Measurements from ENCODE around the gene CD244. TPM values are rescaled to one million over a fixed set of nuclear protein-coding genes. Genes with fewer than 3 reads are reported as not detected.

The CD244 gene
- polyA plus RNA-seq, 1 donor from 2014 or later = not detected

DNA sequence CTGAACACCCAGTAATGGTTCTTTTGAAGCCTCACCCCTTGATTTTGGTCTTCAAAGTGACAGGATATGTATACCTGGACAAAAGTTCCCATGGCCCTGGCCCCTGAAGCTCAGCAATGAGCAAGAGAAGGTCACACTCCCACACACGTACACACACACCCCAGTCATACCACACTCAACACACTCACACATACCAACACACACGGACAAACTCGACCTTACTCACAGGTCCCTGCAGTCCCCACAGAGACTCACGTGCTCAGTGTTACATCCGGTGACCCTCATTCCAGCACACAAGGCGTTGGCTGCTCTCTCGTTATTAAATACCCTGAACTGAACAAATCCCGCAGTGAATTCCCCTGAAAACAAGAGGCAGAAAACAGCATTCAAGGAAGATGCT is 16.4 kb upstream of the CD244 start:
- no peak overlapping the region for H3K4me3 ChIP-seq (ENCODE audit: low read length)
- H4K20me1 ChIP-seq (ENCODE audit: insufficient read depth) = no peaks in the 10 kb centered on the region
- no peaks in the 10 kb centered on the region for H3K9me2 ChIP-seq (ENCODE audit: insufficient read depth, low read length)
- H2AFZ ChIP-seq (ENCODE audit: low read depth, low read length) = no peak overlapping the region
- H3K9me3 ChIP-seq (ENCODE audit: low read length) = no peaks in the 10 kb centered on the region
- H3F3A ChIP-seq (ENCODE audit: insufficient read depth, low read length, poor library complexity, severe bottlenecking) = no peaks in the 10 kb centered on the region
- H3K9ac ChIP-seq (ENCODE audit: low read length) = no peak overlapping the region
- H3K36me3 ChIP-seq (ENCODE audit: insufficient read depth, low read length) = no peaks in the 10 kb centered on the region
- no peaks in the 10 kb centered on the region for H3K79me2 ChIP-seq (replicated peaks; ENCODE audit: insufficient read depth, low read length)
- no peak for TF ChIP-seq POLR2AphosphoS5 (IDR thresholded peaks at IDR 0.05)
- H3K27ac ChIP-seq (ENCODE audit: low read length) = no peak overlapping the region
- H3K4me2 ChIP-seq (ENCODE audit: low read length) = no peak overlapping the region
- no peaks in the 10 kb centered on the region for H3K27me3 ChIP-seq (ENCODE audit: insufficient read depth, low read depth, low read length)

DNA sequence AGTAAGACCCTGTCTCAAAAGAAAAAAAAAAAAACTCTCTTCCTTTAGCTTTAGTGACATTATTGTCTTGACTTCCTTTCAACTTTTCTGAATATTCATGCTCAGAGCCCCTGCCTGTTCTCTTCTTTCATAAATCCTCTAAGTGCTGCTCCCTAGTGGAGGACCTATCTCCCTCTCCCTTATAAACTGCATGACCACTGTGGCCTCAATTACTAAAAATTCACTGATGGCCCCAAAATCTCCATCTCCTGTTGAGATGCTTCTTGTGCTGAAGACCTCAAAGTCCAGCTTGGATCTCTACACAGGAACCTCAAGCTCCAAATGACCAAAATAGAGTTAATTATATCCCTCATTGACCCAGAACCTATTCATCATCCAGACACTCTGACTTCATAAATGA is 14.5 kb upstream of the CD244 start:
- no peak overlapping the region for H3K9ac ChIP-seq (ENCODE audit: low read length)
- no peaks in the 10 kb centered on the region for H3K79me2 ChIP-seq (replicated peaks; ENCODE audit: insufficient read depth, low read length)
- no peaks in the 10 kb centered on the region for H3K9me2 ChIP-seq (ENCODE audit: insufficient read depth, low read length)
- H3F3A ChIP-seq (ENCODE audit: insufficient read depth, low read length, poor library complexity, severe bottlenecking) = no peaks in the 10 kb centered on the region
- no peaks in the 10 kb centered on the region for H3K36me3 ChIP-seq (ENCODE audit: insufficient read depth, low read length)
- TF ChIP-seq MXI1 (conservative IDR thresholded peaks at IDR 0.05; ENCODE audit: poor library complexity, severe bottlenecking) (no peak), POLR2AphosphoS5 (IDR thresholded peaks at IDR 0.05) (no peak), RAD21 (conservative IDR thresholded peaks at IDR 0.05) (no peak), SMC3 (conservative IDR thresholded peaks at IDR 0.05; ENCODE audit: poor library complexity) (no peak), EP300 (conservative IDR thresholded peaks at IDR 0.05; ENCODE audit: poor library complexity, severe bottlenecking) (no peak), TAF1 (IDR thresholded peaks at IDR 0.05; ENCODE audit: low read depth) (no peak), EZH2 (IDR thresholded peaks at IDR 0.05; ENCODE audit: borderline replicate concordance, insufficient read depth, low read length, poor library complexity, severe bottlenecking) (no peak)
- TF ChIP-seq, protein P1, sequence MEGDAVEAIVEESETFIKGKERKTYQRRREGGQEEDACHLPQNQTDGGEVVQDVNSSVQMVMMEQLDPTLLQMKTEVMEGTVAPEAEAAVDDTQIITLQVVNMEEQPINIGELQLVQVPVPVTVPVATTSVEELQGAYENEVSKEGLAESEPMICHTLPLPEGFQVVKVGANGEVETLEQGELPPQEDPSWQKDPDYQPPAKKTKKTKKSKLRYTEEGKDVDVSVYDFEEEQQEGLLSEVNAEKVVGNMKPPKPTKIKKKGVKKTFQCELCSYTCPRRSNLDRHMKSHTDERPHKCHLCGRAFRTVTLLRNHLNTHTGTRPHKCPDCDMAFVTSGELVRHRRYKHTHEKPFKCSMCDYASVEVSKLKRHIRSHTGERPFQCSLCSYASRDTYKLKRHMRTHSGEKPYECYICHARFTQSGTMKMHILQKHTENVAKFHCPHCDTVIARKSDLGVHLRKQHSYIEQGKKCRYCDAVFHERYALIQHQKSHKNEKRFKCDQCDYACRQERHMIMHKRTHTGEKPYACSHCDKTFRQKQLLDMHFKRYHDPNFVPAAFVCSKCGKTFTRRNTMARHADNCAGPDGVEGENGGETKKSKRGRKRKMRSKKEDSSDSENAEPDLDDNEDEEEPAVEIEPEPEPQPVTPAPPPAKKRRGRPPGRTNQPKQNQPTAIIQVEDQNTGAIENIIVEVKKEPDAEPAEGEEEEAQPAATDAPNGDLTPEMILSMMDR (IDR thresholded peaks at IDR 0.05; ENCODE audit: poor library complexity, severe bottlenecking) = no peak
- TF ChIP-seq, protein P2, sequence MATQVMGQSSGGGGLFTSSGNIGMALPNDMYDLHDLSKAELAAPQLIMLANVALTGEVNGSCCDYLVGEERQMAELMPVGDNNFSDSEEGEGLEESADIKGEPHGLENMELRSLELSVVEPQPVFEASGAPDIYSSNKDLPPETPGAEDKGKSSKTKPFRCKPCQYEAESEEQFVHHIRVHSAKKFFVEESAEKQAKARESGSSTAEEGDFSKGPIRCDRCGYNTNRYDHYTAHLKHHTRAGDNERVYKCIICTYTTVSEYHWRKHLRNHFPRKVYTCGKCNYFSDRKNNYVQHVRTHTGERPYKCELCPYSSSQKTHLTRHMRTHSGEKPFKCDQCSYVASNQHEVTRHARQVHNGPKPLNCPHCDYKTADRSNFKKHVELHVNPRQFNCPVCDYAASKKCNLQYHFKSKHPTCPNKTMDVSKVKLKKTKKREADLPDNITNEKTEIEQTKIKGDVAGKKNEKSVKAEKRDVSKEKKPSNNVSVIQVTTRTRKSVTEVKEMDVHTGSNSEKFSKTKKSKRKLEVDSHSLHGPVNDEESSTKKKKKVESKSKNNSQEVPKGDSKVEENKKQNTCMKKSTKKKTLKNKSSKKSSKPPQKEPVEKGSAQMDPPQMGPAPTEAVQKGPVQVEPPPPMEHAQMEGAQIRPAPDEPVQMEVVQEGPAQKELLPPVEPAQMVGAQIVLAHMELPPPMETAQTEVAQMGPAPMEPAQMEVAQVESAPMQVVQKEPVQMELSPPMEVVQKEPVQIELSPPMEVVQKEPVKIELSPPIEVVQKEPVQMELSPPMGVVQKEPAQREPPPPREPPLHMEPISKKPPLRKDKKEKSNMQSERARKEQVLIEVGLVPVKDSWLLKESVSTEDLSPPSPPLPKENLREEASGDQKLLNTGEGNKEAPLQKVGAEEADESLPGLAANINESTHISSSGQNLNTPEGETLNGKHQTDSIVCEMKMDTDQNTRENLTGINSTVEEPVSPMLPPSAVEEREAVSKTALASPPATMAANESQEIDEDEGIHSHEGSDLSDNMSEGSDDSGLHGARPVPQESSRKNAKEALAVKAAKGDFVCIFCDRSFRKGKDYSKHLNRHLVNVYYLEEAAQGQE (IDR thresholded peaks at IDR 0.05; ENCODE audit: borderline replicate concordance) = no peak
- H4K20me1 ChIP-seq (ENCODE audit: insufficient read depth) = no peaks in the 10 kb centered on the region
- H3K9me3 ChIP-seq (ENCODE audit: low read length) = no peaks in the 10 kb centered on the region
- no peaks in the 10 kb centered on the region for H3K27me3 ChIP-seq (ENCODE audit: insufficient read depth, low read depth, low read length)
- H3K4me2 ChIP-seq (ENCODE audit: low read length) = no peak overlapping the region
- no peak overlapping the region for H2AFZ ChIP-seq (ENCODE audit: low read depth, low read length)
- no peak overlapping the region for H3K4me3 ChIP-seq (ENCODE audit: low read length)
- no peak overlapping the region for H3K27ac ChIP-seq (ENCODE audit: low read length)

DNA sequence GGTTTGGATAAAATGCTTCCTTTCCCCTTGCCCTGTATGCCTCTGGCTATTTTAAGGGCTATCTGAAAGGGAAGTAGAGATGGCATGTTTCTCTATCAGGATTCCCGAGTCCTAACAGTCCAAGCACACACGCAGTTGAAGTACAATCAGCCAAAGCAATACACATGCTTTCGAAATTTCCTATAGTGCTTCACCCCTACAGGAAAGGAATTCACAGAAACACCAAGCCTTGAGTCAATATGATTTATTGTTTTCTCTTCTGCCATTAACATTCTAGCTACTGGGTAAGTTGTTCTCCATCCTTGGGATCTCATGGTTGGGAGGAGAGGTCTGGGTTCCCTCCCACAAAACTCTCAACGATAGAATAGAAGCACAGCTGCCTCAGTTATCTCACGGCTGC is 13.6 kb upstream of the CD244 start:
- no peak overlapping the region for H3K9ac ChIP-seq (ENCODE audit: low read length)
- TF ChIP-seq RAD21 (conservative IDR thresholded peaks at IDR 0.05) (no peak), TAF1 (IDR thresholded peaks at IDR 0.05; ENCODE audit: low read depth) (no peak), MXI1 (conservative IDR thresholded peaks at IDR 0.05; ENCODE audit: poor library complexity, severe bottlenecking) (no peak), SMC3 (conservative IDR thresholded peaks at IDR 0.05; ENCODE audit: poor library complexity) (no peak), EZH2 (IDR thresholded peaks at IDR 0.05; ENCODE audit: borderline replicate concordance, insufficient read depth, low read length, poor library complexity, severe bottlenecking) (no peak), EP300 (conservative IDR thresholded peaks at IDR 0.05; ENCODE audit: poor library complexity, severe bottlenecking) (no peak), POLR2AphosphoS5 (IDR thresholded peaks at IDR 0.05) (no peak)
- TF ChIP-seq, protein P2 (IDR thresholded peaks at IDR 0.05; ENCODE audit: borderline replicate concordance) = no peak
- TF ChIP-seq, protein P1 (IDR thresholded peaks at IDR 0.05; ENCODE audit: poor library complexity, severe bottlenecking) = no peak

More for the DNA sequence above, 13.6 kb upstream of the CD244 start:
- H3F3A ChIP-seq (ENCODE audit: insufficient read depth, low read length, poor library complexity, severe bottlenecking) = no peaks in the 10 kb centered on the region
- H3K79me2 ChIP-seq (replicated peaks; ENCODE audit: insufficient read depth, low read length) = no peaks in the 10 kb centered on the region
- H3K4me3 ChIP-seq (ENCODE audit: low read length) = no peak overlapping the region
- no peaks in the 10 kb centered on the region for H3K9me3 ChIP-seq (ENCODE audit: low read length)
- H3K27me3 ChIP-seq (ENCODE audit: insufficient read depth, low read depth, low read length) = no peaks in the 10 kb centered on the region
- H3K36me3 ChIP-seq (ENCODE audit: insufficient read depth, low read length) = no peaks in the 10 kb centered on the region
- H3K4me2 ChIP-seq (ENCODE audit: low read length) = no peak overlapping the region
- H4K20me1 ChIP-seq (ENCODE audit: insufficient read depth) = no peaks in the 10 kb centered on the region
- H3K27ac ChIP-seq (ENCODE audit: low read length) = no peak overlapping the region
- no peak overlapping the region for H2AFZ ChIP-seq (ENCODE audit: low read depth, low read length)
- H3K9me2 ChIP-seq (ENCODE audit: insufficient read depth, low read length) = no peaks in the 10 kb centered on the region

All from neural cell (in vitro differentiated cells).